ENCODE measurements around the gene NHLRC4.
A peak's percentile ranks its signal among the peaks of the same experiment; 100 is the strongest.

NHLRC4 gene

DNA sequence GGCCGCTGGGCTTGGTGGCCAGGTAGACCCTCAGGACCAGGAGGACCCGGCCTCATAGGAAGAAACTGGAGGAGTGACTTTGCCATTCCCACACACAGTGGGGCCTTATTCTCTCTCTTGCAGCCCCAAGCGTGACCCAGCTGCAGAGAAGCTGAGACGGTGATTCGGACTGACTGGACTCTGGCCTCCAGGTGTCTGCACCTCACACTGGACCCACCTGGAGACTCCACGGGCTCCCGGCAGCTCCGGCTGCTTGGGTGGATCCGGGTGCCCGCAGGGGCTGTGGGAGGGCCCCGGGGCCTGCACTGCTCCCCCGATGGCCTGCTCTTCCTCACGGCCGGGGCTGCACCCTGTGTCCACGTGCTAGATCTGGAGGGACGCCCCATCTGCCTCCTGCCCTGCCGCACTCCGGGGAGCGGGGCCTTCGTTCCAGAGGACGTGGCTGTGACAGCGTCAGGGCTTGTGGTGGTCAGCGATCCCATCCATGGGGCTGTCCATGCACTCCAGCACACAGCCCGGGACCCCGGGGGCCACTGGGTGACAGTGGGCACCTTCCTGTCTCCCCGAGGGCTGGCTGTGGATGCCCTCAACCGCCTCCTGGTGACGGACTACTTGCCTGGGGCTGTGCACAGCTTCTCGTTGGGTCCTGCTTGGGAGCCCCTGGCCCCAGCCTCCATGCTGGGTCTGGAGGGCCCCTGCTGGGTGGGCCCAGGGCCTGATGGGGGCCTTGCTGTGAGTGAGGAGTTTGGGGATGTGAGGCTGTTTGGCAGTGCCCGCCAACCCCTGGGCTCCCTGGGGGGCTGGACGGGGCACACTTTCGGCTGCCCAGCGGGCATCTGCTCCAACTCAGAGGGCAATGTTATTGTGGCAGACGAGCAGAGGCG is 810 bp downstream of the NHLRC4 start:
- DNase-seq, result no peak

DNA sequence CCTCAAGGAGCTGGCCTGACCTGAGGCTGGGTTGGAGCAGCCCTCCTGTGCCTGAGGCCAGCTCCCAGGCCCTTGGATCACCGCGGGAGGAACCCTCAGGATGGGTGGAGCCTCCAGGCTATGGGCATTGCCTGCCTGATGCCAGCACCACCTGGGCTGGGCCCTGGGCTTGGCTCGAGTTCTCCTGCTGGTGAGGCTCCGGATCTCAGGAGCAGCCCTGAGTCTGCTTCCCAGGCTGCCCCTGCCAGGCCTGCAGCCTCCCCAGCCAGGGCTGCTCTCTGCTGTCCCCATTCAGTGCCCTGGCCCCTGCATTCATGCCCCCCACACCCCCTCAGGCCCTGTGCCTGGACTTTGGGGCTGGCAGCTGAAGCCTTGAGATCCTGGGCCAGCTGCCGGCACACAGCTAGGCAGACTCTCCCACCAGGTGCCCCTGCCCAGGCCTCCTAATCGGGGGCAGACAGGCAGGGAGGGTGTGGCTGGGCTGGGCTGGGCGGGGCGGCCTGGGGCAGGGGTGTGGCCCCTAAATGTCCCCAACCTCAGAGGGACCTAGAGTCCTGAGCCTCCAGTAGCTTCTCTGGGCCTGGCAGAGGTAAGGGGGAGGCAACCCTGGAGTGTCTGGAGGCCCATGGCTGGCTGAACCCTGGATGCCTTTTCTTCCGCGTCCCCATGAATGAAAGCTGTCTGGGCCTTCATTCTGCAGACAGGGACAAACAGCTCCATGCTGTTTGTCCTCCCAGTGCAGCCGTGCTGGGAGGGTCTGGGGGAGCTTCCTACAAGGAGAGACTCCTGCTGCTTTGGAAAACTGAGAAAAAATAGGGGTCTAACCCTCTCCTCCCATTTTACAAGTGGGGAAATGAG is 1.8 kb downstream of the NHLRC4 start:
- DNase-seq, result no peak

DNA sequence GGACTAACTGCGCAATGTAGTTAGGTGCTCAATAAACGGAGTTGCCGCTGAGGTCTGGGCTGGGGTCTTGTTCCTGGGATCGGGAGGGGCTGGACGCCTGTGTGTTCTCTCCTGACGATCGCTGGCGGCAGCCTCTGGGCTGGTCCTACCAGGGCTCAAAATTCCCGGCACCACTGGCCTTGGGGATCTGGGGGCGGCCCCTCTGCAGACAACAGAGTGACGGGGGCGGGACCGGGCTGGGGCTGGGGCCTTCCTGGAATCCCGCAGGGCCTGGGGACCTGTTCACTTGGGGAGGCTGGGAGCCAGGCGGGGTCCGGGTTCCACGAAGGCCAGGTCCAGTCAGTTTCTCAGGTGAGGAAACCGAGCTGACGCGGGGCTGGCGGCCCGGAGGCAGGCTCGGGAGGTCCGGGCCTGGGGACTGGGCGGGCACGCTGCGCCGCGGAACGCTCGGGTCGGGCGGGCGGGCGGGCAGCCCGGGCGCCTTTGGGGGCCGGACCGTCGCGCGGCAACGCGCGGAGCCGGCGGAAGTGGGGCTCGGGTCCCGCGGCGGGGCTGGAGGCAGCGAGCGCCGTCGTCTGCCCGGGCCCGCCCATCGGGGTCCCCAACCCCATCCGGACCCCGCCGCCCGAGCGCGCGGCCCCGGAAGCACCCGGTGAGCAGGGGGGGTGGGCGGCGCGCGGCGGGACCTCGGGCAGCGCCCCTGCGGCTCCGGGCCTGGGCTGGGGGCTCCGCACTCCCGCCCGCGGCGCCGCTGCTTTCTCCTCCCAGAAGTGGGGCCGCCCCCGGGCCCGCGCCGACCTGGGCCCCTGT is 2.8 kb downstream of the NHLRC4 start, which contains the start of gene PIGQ:
PIGQ (plus strand) TSS at position 524 of the 810 bp plus-strand sequence. CDS start 4,107 bp downstream, outside the sequence.
- DNase-seq, result peak; percentile 49 to 68

DNA sequence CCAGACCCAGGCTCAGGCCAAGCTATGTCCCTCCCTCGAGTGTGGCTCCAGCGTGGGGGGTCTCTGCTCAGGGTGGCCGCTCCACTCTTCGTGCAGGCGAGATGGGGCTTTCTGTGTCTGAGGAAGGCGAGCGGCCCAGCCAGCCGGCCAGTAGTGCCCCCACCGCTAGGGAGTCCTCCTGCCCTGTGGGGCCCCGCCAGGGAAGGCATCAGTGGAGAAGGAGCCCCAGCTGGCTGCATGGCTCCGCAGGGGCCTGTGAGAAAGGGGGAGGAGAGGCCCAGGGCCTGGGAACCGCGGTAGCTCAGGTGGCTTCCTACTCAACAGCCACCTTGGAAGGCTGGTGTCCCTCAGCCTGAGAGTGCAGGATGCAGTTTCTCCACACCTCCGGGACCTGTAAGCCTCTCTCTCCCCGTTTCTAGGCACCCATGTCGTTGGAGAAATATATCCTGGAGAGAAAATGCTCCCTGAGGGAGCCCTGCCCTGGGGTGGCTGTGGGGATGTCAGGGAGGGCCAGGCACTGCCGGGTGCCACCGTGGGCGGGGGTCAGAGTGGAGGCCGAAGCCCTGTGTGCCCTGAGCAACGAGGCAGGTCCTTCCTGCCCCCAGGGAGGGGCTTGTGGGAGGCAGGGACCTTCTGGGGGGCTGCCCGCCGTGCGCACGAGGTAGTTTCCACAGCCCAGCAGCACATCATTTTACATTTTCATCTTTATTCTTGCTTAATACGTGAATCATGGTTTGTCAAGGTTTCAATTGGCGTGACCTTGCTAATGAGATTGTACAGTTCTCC is 6.3 kb downstream of the NHLRC4 start:
- no peak for DNase-seq

GRCh38 chr16:574021-574760 is 7.4 kb downstream of the NHLRC4 start:
- DNase-seq, result no peak

- DNase-seq, result no peak
Measured at GRCh38 chr16:575354-576196, 8.8 kb downstream of the NHLRC4 start.

GRCh38 chr16:576197-576822 is 9.5 kb downstream of the NHLRC4 start:
- no peak for DNase-seq

DNA sequence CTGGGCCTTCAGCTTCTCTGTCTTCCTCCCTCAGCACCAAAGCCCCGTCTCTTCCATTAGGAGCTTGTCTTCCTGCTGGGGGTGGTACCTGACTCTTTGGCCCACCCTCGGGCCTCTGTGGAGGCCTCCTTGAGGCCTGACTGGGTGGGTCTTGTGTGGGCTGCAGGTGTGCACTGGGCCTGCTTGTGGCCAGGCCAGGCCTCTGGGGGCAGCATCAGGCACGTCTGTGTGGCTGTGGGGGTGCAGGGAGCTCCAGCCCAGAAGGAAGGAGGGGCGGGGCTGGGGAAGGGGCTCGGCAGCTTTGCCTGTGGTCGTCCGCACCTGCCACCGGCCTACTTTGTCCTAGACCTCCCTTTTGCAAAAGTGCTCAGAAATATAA is 10.0 kb downstream of the NHLRC4 start:
- DNase-seq, result no peak

- DNase-seq, result no peak
Measured at GRCh38 chr16:577796-578195, 11.0 kb downstream of the NHLRC4 start.

GRCh38 chr16:578232-578869 is 11.5 kb downstream of the NHLRC4 start:
- no peak for DNase-seq

DNA sequence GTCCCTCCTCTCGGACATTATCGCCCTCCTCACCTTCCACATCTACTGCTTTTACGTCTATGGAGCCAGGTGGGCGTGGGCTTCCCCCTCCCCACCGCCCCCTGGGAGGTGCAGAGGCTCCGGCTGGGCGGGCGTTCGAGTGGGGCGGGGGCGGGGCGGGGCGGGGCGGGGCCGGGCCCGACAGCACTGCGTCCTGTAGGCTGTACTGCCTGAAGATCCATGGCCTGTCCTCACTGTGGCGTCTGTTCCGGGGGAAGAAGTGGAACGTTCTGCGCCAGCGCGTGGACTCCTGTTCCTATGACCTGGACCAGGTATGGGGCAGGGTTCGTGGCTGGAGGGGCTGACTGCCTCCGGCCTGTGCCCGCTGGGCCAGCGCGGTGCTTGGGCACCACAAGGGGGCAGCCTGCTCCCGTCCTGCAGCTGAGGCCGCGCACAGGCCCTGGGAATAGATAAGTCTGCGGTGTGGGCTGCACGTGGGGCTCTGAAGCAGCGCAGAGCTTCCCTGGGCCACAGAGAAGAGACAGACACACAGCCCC is 12.1 kb downstream of the NHLRC4 start:
- peak; percentile 53 to 63 for DNase-seq

DNA sequence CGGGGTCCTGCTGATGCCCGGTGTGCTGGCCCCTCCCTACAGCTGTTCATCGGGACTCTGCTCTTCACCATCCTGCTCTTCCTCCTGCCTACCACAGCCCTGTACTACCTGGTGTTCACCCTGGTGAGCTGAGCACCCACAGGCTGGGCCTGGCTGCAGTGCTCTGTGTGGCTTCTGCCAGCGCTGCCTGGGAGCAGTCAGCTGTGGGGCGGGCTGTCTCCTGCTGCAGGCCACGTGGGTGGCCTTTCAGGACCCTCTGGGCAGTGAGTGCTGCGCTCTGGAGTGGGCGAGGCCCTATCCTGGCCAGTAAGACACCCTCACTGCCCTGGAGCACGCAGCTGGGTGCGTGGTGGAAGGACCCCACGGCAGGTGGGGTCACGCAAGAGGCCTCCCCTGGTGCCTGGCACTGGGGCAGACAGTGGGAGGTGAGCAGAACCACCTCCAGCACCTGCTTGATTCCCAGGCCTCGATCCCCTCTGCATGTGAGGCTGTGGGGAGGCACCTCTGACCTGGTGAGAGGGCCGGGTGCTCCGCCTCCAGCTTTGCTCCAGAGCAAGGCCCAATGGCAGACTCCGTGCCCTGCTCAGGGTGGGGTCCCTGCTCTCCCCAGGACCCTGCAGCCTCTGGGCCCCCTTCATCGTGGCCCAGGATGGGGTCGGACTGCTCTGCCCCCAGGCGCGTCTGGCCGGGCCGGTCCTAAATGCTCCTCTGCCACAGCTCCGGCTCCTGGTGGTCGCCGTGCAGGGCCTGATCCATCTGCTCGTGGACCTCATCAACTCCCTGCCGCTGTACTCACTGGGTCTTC is 13.5 kb downstream of the NHLRC4 start:
- no peak for DNase-seq

GRCh38 chr16:580946-581498 is 14.2 kb downstream of the NHLRC4 start:
- DNase-seq, result no peak

GRCh38 chr16:582218-582613 is 15.4 kb downstream of the NHLRC4 start:
- no peak for DNase-seq

DNA sequence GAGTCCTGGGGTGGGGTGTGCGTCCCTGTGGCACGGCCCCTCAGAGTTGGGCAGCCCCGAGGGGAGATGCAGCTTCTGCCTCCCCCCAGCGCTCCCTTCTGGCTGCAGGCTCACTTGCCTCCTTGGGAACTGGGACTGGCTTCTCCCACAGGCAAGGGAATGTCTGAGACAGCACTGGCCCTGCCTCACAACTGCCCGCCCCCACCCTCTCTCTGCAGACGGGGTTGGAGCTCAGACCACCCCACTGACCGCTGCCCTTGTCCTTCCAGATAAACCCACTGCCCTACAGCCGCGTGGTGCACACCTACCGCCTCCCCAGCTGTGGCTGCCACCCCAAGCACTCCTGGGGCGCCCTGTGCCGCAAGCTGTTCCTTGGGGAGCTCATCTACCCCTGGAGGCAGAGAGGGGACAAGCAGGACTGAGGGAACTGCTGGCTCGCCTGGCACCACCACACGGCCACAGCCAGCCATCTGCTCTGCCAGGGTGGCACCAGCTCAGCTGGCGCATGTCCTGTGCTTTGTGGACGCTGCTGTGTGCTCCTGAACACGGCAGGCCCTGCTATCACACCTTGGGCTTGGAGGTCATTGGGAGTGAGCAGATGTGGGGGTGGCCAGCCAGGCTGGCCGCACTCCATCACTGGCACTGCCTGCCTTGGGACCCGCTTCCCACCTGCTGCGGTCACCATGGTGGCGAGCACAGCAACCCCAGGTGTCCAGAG is 16.0 kb downstream of the NHLRC4 start:
- DNase-seq, result no peak

DNA sequence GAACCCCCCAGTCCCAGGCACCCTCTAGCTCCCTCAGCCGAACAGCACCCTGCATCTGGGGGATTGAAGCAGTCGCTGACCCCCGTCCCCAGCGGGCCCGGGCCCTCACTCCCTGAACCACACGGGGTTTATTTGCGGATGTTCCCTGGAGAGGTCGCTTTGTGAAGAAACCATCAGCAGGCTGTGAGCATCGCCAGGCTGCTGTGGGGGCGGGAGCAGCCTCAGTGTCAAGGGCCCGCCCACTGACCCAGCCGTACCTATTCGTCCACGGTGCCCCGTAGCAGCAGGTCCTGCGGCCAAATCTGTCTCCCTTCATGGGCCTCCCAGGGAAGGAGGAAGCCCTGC is 16.6 kb downstream of the NHLRC4 start:
- DNase-seq, result no peak

All from stimulated activated CD4-positive, alpha-beta T cell treated with anti-CD3 and anti-CD28 coated beads, Interleukin-4, amount 100 ng/mL, for 4 hours (primary cell).